Cardiac muscle cell (in vitro differentiated cells and primary cell): Measurements from ENCODE around the gene DPP10. TPM values are rescaled to one million over a fixed set of nuclear protein-coding genes. Genes with fewer than 3 reads are reported as not detected.

Experiments
- DNase-seq, 2 donors: peaks; one replicate each; pipeline versions ENCODE4 v3.0.0 to v3.0.0-alpha.2; 2010 to 2017; ENCODE audit warnings: low read depth in 1 of 2, low spot score in 1 of 2
- H3K27ac ChIP-seq: fragments of 200-600 bp; sonication (generic); 2 replicates; pipeline ENCODE4 v1.5.1; 2016
- H3K27me3 ChIP-seq: fragments of 200-600 bp; sonication (generic); 2 replicates; pipeline ENCODE4 v1.6.0; 2016; ENCODE audit warnings: control low read depth
- H3K36me3 ChIP-seq: fragments of 200-600 bp; sonication (generic); 2 replicates; pipeline ENCODE4 v1.5.1; 2016; ENCODE audit warnings: control low read depth
- H3K4me1 ChIP-seq: fragments of 200-600 bp; sonication (generic); 2 replicates; pipeline ENCODE4 v1.8.1; 2017; ENCODE audit warnings: low read depth, mild to moderate bottlenecking, mixed run types
- H3K4me3 ChIP-seq: fragments of 200-600 bp; sonication (generic); 2 replicates; pipeline ENCODE4 v1.5.1; 2016; ENCODE audit warnings: mild to moderate bottlenecking
- H3K9me3 ChIP-seq: fragments of 200-600 bp; sonication (generic); 2 replicates; pipeline ENCODE4 v1.5.1; 2017; ENCODE audit warnings: low read depth, mild to moderate bottlenecking, control low read depth
- polyA plus RNA-seq: library from polyadenylated mRNA; unstranded; fragments of >200 nt; fragmentation: Nextera tagmentation; extraction: Ambion mirVana; gene quantifications from 2 replicates; pipeline ENCODE4 v1.2.1, GENCODE V29; 2016
- total RNA-seq: library from RNA; depleted of rRNA; stranded (reverse); fragments of >200 nt; gene quantifications from 2 replicates; pipeline ENCODE4 v1.2.3, GENCODE V29; 2016
- TF ChIP-seq, protein P1 (sequence below): IDR thresholded peaks from 2 replicates; pipeline ENCODE4 v1.5.1; 2012; ENCODE audit warnings: low read depth, mild to moderate bottlenecking, low read length

The DPP10 gene
- total and polyA plus RNA-seq, 2 experiments from 2014 or later: 1.1 to 1.4 TPM

DNA sequence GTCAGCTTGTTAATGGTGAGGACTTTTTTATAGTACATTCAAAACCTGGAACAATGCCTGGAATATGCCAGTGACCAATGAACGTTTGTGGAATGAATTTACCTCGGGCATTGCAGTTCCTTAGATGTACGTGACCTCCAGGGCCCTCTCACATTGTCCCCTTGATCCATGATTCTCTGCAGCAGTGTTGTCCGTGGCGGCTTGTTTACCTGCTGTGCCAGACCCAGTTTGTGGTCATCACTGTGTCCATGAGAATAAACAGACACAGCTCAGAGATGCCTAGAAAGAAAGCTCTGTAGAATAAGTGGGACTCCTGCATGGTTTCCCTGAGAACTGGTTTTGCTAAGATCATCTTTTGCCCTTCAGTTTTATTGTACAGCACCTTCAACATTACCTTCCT is 1132.2 kb downstream of the DPP10 start:
- H3K4me1 ChIP-seq: no peaks in the 10 kb centered on the region
- TF ChIP-seq, protein P1, sequence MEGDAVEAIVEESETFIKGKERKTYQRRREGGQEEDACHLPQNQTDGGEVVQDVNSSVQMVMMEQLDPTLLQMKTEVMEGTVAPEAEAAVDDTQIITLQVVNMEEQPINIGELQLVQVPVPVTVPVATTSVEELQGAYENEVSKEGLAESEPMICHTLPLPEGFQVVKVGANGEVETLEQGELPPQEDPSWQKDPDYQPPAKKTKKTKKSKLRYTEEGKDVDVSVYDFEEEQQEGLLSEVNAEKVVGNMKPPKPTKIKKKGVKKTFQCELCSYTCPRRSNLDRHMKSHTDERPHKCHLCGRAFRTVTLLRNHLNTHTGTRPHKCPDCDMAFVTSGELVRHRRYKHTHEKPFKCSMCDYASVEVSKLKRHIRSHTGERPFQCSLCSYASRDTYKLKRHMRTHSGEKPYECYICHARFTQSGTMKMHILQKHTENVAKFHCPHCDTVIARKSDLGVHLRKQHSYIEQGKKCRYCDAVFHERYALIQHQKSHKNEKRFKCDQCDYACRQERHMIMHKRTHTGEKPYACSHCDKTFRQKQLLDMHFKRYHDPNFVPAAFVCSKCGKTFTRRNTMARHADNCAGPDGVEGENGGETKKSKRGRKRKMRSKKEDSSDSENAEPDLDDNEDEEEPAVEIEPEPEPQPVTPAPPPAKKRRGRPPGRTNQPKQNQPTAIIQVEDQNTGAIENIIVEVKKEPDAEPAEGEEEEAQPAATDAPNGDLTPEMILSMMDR: no peak
- DNase-seq: no peak
- no peak overlapping the region for H3K27ac ChIP-seq
- H3K4me3 ChIP-seq: no peak overlapping the region
- no peaks in the 10 kb centered on the region for H3K9me3 ChIP-seq
- H3K36me3 ChIP-seq: no peaks in the 10 kb centered on the region
- H3K27me3 ChIP-seq: no peaks in the 10 kb centered on the region

DNA sequence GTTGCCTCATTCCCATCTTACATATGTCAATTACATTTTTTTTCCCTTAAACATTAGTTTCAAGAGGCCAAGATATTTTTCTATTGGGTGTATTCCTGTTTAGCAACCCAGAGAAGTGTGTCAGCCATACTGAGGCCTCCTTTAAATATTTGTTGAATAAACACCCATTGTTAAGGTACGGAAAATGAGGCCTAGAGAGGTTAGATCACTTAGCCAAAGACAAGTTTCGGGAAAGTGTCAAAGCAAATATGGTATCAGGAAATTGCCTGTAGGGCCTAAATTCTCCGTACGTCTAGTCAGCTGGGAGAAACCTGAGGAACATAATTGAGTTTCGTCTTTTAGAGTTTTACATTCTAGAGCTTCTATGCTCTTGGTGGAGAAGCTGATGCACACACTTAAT is 1138.3 kb downstream of the DPP10 start:
- Histone ChIP-seq H3K4me3 (no peak overlapping the region), H3K4me1 (no peaks in the 10 kb centered on the region), H3K27ac (no peak overlapping the region), H3K36me3 (no peaks in the 10 kb centered on the region), H3K9me3 (no peaks in the 10 kb centered on the region), H3K27me3 (no peaks in the 10 kb centered on the region)
- DNase-seq: no peak
- TF ChIP-seq, protein P1: no peak

DNA sequence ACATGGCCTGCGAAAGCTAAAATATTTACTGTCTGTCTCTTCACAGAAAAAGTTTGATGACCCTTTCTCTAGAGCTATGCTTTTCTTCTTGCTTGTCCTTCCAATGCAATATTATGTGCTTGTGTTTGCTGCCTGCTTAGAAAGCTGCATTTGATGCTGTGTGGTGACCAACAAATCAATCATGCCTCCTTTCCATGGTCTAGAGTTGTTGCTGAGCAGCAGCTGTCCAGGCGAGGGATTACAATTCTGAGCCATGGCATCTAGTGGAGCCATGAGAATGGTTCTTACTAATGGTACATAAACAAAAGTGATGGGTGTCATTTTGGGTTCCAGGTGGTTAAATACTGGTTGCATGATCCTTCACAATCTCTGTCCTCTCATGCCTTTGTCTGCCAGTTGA is 1142.1 kb downstream of the DPP10 start:
- no peaks in the 10 kb centered on the region for H3K9me3 ChIP-seq
- no peaks in the 10 kb centered on the region for H3K4me1 ChIP-seq
- no peak for DNase-seq
- no peaks in the 10 kb centered on the region for H3K27me3 ChIP-seq
- no peak overlapping the region for H3K27ac ChIP-seq
- no peaks in the 10 kb centered on the region for H3K36me3 ChIP-seq
- TF ChIP-seq, protein P1: no peak
- H3K4me3 ChIP-seq: no peak overlapping the region

DNA sequence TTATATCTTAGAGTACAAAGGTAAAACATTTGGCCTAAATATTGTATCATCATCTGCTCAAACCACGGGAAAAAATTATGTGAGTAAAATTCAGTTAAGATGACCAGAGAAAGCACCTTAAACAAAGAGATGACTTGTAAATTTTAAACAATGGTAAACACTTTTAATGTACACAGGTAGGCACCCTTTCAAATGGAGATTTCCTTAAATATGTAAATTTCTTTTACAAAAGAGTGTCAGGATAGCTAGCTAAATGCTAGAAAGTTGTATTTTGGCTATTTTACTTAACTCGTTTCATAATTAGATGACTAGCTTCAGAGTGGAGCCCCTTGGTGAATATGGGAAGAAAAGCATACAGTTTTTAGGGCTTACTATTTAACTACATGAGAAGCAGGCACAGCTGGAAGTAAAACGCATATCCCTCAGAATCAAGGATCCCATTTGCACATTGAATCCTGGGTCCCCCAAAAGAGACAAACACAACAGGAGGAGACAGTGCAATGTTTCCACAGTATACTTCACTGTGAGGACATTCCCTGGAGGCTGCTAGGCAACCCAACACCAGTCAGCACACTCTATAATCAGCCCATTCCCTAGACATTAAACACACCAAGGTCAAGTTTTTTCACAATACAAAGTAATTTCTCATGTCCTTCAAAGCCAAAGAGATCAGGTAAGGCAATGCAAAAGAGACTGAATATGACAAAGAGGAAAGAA is 1154.4 kb downstream of the DPP10 start:
- H3K27me3 ChIP-seq: no peaks in the 10 kb centered on the region
- H3K27ac ChIP-seq: no peak overlapping the region
- H3K9me3 ChIP-seq: peaks cover 3% of the 10 kb centered on the region
- H3K4me3 ChIP-seq: no peak overlapping the region
- TF ChIP-seq, protein P1: no peak
- no peak for DNase-seq
- no peaks in the 10 kb centered on the region for H3K4me1 ChIP-seq
- no peaks in the 10 kb centered on the region for H3K36me3 ChIP-seq

DNA sequence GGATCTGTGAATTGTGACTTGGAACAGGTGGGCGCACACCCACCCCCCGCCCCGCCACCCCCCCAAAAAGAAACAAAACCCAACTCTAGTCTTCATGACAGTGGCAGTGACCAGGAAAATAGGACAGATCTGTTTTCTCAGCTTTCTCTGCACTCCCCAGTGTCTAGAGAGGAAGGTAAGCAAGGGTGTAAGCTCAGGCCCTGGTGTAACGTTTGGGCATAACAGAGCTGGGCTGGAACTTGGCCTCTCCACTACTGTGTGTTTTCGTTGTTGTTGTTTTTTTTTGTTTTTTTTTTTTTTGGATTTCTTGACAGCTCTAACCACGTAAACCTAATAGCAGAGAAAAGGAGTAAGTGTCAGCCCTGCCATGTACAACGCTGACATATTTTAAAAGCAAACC is 1160.8 kb downstream of the DPP10 start:
- no peak overlapping the region for H3K27ac ChIP-seq
- H3K36me3 ChIP-seq: no peaks in the 10 kb centered on the region
- no peak overlapping the region for H3K4me3 ChIP-seq
- H3K4me1 ChIP-seq: peaks cover 21% of the 10 kb centered on the region
- no peaks in the 10 kb centered on the region for H3K27me3 ChIP-seq
- no peaks in the 10 kb centered on the region for H3K9me3 ChIP-seq
- DNase-seq: no peak
- TF ChIP-seq, protein P1: no peak
